ENCODE results near the gene ARID1B.

The ARID1B gene

DNA sequence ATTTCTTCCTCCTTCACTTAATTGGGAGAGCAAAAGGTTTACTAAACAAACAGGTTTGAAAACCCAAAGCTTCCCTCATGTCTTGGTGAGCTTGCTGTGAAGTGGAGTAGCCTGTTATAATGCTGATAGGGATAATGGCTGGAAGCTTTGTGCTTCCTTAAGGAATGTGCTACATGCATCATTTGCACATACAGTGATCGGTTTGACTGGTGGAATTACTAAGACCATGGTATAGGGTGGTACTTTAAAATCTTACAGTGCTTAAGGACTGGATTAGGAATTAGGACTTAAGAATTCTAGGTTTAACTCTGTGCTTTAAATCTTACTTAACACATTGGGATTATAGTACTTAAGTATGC, 75.7 kb downstream of the ARID1B start:
- H3K4me3 ChIP-seq (ENCODE audit: low read depth, low read length, poor library complexity, severe bottlenecking), result peak overlapping the region; percentile 1
- peaks cover 87% of the 10 kb centered on the region for H3K4me1 ChIP-seq (ENCODE audit: insufficient read depth, low read length, severe bottlenecking)
- TF ChIP-seq, protein P1, sequence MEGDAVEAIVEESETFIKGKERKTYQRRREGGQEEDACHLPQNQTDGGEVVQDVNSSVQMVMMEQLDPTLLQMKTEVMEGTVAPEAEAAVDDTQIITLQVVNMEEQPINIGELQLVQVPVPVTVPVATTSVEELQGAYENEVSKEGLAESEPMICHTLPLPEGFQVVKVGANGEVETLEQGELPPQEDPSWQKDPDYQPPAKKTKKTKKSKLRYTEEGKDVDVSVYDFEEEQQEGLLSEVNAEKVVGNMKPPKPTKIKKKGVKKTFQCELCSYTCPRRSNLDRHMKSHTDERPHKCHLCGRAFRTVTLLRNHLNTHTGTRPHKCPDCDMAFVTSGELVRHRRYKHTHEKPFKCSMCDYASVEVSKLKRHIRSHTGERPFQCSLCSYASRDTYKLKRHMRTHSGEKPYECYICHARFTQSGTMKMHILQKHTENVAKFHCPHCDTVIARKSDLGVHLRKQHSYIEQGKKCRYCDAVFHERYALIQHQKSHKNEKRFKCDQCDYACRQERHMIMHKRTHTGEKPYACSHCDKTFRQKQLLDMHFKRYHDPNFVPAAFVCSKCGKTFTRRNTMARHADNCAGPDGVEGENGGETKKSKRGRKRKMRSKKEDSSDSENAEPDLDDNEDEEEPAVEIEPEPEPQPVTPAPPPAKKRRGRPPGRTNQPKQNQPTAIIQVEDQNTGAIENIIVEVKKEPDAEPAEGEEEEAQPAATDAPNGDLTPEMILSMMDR (IDR thresholded peaks at IDR 0.05; ENCODE audit: low read length), result no peak
- no peak for TF ChIP-seq EZH2 (IDR thresholded peaks at IDR 0.05; ENCODE audit: borderline replicate concordance, low read length)
- peak overlapping the region; percentile 37; the same call in 1 of the 2 replicates for H3K4me2 ChIP-seq (ENCODE audit: low read length)
- H2AFZ ChIP-seq (ENCODE audit: low read length), result no peak overlapping the region
- peaks cover 92% of the 10 kb centered on the region for H3K79me2 ChIP-seq (ENCODE audit: insufficient read depth, low read length)
- H3K27me3 ChIP-seq (ENCODE audit: insufficient read depth, low read length), result no peaks in the 10 kb centered on the region
- H3K9ac ChIP-seq (ENCODE audit: low read length), result peak overlapping the region; percentile 1; the same call in 1 of the 2 replicates
- H3K27ac ChIP-seq (ENCODE audit: low read depth, low read length, poor library complexity, severe bottlenecking), result peak overlapping the region; percentile 76
- H3K36me3 ChIP-seq (ENCODE audit: insufficient read depth, low read length), result no peaks in the 10 kb centered on the region
- H3K9me2 ChIP-seq (ENCODE audit: low read depth, low read length), result no peaks in the 10 kb centered on the region
- no peaks in the 10 kb centered on the region for H3K9me3 ChIP-seq (ENCODE audit: low read length)
- no peaks in the 10 kb centered on the region for H3F3A ChIP-seq (ENCODE audit: insufficient read depth, low read length)
- no peaks in the 10 kb centered on the region for H4K20me1 ChIP-seq (ENCODE audit: insufficient read depth, low read length)

DNA sequence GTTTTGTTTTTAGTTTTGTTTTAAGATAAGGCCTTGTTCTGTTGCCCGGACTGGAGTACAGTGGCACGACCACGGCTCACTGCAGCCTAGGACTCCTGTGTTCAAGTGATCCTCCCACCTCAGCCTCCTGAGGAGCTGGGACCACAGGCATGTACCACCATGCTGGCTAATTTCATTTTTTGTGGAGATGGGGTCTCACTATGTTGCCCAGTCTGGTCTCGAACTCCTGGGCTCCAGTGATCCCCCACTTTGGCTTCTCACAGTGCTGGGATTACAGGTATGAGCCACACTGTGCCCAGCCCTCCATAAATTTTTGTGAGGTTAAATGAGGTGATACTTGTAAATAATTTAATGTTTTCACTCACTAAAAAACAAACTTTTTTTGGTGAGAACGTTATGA, 76.6 kb downstream of the ARID1B start:
- peak overlapping the region; percentile 13 for H3K27ac ChIP-seq (ENCODE audit: low read depth, low read length, poor library complexity, severe bottlenecking)
- H3K4me3 ChIP-seq (ENCODE audit: low read depth, low read length, poor library complexity, severe bottlenecking), result no peak overlapping the region
- H2AFZ ChIP-seq (ENCODE audit: low read length), result no peak overlapping the region
- peaks cover 93% of the 10 kb centered on the region for H3K79me2 ChIP-seq (ENCODE audit: insufficient read depth, low read length)
- no peaks in the 10 kb centered on the region for H3K9me2 ChIP-seq (ENCODE audit: low read depth, low read length)
- no peaks in the 10 kb centered on the region for H3K36me3 ChIP-seq (ENCODE audit: insufficient read depth, low read length)
- no peaks in the 10 kb centered on the region for H3K9me3 ChIP-seq (ENCODE audit: low read length)
- no peaks in the 10 kb centered on the region for H4K20me1 ChIP-seq (ENCODE audit: insufficient read depth, low read length)
- H3K4me1 ChIP-seq (ENCODE audit: insufficient read depth, low read length, severe bottlenecking), result peaks cover 78% of the 10 kb centered on the region
- H3K9ac ChIP-seq (ENCODE audit: low read length), result no peak overlapping the region
- H3K27me3 ChIP-seq (ENCODE audit: insufficient read depth, low read length), result no peaks in the 10 kb centered on the region
- H3F3A ChIP-seq (ENCODE audit: insufficient read depth, low read length), result no peaks in the 10 kb centered on the region
- H3K4me2 ChIP-seq (ENCODE audit: low read length), result no peak overlapping the region
- TF ChIP-seq, protein P1 (IDR thresholded peaks at IDR 0.05; ENCODE audit: low read length), result no peak
- no peak for TF ChIP-seq EZH2 (IDR thresholded peaks at IDR 0.05; ENCODE audit: borderline replicate concordance, low read length)

DNA sequence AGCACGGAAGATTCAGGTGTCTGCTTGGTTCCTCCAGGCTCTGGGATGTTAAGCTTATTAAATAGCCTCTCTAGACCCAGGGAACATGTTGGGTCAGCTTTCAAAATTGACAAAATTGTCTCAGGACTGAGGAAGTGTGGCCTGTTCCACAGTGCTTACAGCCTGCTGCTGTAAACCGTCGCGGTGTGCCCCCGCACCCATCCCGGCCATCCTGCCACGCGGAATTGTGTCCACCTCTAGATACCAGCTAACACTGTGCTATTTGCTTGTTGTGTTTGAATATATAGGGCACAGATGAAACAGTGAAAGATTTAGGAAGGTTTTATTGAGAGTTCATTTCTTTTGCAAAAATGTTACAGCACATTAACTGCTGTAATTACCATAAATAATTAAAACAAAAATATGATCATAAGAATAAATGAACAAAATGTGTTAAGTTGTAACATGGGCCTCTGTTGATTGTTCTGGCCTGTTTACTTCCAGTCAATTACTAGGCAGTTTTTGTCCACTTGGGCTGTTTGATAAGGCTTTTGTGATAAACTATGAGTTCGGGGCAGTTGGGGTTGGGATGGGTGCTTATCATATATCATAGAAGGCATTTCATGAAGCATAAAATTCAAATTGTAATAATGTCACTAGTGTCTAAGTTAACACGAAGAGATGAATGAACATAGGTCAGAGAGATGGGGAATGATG, 77.4 kb downstream of the ARID1B start:
- peaks cover 76% of the 10 kb centered on the region for H3K4me1 ChIP-seq (ENCODE audit: insufficient read depth, low read length, severe bottlenecking)
- H4K20me1 ChIP-seq (ENCODE audit: insufficient read depth, low read length), result no peaks in the 10 kb centered on the region
- TF ChIP-seq EZH2 (IDR thresholded peaks at IDR 0.05; ENCODE audit: borderline replicate concordance, low read length), result no peak
- TF ChIP-seq, protein P1 (IDR thresholded peaks at IDR 0.05; ENCODE audit: low read length), result no peak
- H3K9me3 ChIP-seq (ENCODE audit: low read length), result no peaks in the 10 kb centered on the region
- H3K9ac ChIP-seq (ENCODE audit: low read length), result no peak overlapping the region
- H3K27ac ChIP-seq (ENCODE audit: low read depth, low read length, poor library complexity, severe bottlenecking), result no peak overlapping the region
- no peaks in the 10 kb centered on the region for H3F3A ChIP-seq (ENCODE audit: insufficient read depth, low read length)
- no peaks in the 10 kb centered on the region for H3K9me2 ChIP-seq (ENCODE audit: low read depth, low read length)
- H2AFZ ChIP-seq (ENCODE audit: low read length), result no peak overlapping the region
- H3K4me3 ChIP-seq (ENCODE audit: low read depth, low read length, poor library complexity, severe bottlenecking), result no peak overlapping the region
- H3K36me3 ChIP-seq (ENCODE audit: insufficient read depth, low read length), result no peaks in the 10 kb centered on the region
- H3K79me2 ChIP-seq (ENCODE audit: insufficient read depth, low read length), result peaks cover 94% of the 10 kb centered on the region
- no peak overlapping the region for H3K4me2 ChIP-seq (ENCODE audit: low read length)
- no peaks in the 10 kb centered on the region for H3K27me3 ChIP-seq (ENCODE audit: insufficient read depth, low read length)

All from OCI-LY1 (cell line).